PC-3 (cell line): Measurements from ENCODE around the gene DNAH9.

Experiments
- EZH2 ChIP-seq: fragments of 300-600 bp; sonication (generic); IDR thresholded peaks from one replicate; pipeline ENCODE4 v1.6.1; 2017; ENCODE audit warnings: antibody characterized with exemption, mild to moderate bottlenecking, low read length; ENCODE audit not compliant: unreplicated experiment
- EZH2phosphoT487 ChIP-seq: fragments of 300-600 bp; sonication (generic); IDR thresholded peaks from 2 replicates; pipeline ENCODE4 v1.6.1; 2018; ENCODE audit warnings: mild to moderate bottlenecking, antibody characterized with exemption, low read length, borderline replicate concordance
- TF ChIP-seq, protein P1 (sequence below): fragments of 300-600 bp; sonication (generic); conservative IDR thresholded peaks from 2 replicates; pipeline ENCODE4 v1.5.1; 2017; ENCODE audit warnings: antibody characterized with exemption, low read depth, mild to moderate bottlenecking, low read length

- TF ChIP-seq, protein P1, sequence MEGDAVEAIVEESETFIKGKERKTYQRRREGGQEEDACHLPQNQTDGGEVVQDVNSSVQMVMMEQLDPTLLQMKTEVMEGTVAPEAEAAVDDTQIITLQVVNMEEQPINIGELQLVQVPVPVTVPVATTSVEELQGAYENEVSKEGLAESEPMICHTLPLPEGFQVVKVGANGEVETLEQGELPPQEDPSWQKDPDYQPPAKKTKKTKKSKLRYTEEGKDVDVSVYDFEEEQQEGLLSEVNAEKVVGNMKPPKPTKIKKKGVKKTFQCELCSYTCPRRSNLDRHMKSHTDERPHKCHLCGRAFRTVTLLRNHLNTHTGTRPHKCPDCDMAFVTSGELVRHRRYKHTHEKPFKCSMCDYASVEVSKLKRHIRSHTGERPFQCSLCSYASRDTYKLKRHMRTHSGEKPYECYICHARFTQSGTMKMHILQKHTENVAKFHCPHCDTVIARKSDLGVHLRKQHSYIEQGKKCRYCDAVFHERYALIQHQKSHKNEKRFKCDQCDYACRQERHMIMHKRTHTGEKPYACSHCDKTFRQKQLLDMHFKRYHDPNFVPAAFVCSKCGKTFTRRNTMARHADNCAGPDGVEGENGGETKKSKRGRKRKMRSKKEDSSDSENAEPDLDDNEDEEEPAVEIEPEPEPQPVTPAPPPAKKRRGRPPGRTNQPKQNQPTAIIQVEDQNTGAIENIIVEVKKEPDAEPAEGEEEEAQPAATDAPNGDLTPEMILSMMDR: no peak
- TF ChIP-seq EZH2: no peak
- TF ChIP-seq EZH2phosphoT487: no peak
Observed at GRCh38 chr17:11990363-11990983, 392.2 kb downstream of the DNAH9 start.
